Endothelial cell of umbilical vein (primary cell): ENCODE data around the gene MESD.

ENCODE experiments used
- POLR2AphosphoS5 ChIP-seq: IDR thresholded peaks from 2 replicates; pipeline ENCODE4 v1.6.1; 2012; ENCODE audit warnings: low read depth, mild to moderate bottlenecking, control low read depth, low read length, moderate library complexity; ENCODE audit not compliant: insufficient read depth
- TF ChIP-seq, protein P1 (sequence below): IDR thresholded peaks from 2 replicates; pipeline ENCODE4 v1.6.1; 2011; ENCODE audit not compliant: insufficient read depth, insufficient read length
- TF ChIP-seq, protein P2 (sequence below), 2 donors: IDR thresholded peaks; 1 replicate in 1 of 2; 2 replicates in 1 of 2; pipeline ENCODE4 v1.5.1; 2011; ENCODE audit warnings: low read length in 2 of 2, mild to moderate bottlenecking in 2 of 2, moderate library complexity in 2 of 2, control low read depth in 1 of 2, inconsistent platforms in 1 of 2, low read depth in 1 of 2; ENCODE audit not compliant: insufficient read depth in 1 of 2; ENCODE audit errors: extremely low read depth in 1 of 2

DNA sequence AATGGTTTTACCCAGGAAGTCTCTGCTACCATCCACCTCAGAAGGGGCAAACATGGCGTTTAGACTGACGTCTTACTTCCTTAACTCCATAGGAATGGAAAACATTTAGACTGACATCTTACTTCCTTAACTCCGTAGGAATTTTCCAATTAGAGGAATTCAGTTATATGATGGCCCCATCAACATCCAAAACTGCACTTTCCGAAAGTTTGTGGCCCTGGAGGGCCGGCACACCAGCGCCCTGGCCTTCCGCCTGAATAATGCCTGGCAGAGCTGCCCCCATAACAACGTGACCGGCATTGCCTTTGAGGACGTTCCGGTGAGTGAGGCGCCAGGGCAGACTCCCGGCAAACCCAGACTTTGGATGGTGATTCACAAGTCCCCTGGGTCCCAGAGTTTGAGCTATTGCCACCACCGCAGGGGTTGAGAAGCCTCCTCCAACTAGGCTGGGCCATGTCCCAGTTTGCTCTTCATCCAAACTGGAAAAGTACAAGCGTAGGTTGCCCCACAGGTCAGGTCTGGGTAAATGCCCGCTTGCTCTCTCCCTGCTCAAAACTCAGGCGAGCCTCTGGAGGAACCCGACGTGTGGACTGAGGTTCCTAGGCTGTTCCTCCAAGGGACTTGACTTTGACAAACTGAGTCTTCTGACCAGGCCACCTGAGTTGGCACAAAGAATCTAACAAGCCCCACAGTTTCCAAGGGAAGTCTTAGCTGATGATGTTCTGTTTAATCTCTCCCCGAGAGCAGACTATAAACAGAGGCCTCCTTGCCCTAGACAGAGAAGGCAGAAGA, 57.7 kb downstream of the MESD start:
- TF ChIP-seq POLR2AphosphoS5: no peak
- TF ChIP-seq, protein P1, sequence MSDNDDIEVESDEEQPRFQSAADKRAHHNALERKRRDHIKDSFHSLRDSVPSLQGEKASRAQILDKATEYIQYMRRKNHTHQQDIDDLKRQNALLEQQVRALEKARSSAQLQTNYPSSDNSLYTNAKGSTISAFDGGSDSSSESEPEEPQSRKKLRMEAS: no peak
- TF ChIP-seq, protein P2, sequence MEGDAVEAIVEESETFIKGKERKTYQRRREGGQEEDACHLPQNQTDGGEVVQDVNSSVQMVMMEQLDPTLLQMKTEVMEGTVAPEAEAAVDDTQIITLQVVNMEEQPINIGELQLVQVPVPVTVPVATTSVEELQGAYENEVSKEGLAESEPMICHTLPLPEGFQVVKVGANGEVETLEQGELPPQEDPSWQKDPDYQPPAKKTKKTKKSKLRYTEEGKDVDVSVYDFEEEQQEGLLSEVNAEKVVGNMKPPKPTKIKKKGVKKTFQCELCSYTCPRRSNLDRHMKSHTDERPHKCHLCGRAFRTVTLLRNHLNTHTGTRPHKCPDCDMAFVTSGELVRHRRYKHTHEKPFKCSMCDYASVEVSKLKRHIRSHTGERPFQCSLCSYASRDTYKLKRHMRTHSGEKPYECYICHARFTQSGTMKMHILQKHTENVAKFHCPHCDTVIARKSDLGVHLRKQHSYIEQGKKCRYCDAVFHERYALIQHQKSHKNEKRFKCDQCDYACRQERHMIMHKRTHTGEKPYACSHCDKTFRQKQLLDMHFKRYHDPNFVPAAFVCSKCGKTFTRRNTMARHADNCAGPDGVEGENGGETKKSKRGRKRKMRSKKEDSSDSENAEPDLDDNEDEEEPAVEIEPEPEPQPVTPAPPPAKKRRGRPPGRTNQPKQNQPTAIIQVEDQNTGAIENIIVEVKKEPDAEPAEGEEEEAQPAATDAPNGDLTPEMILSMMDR (IDR thresholded peaks at IDR 0.05; ENCODE audit: extremely low read depth in 1 of 2, insufficient read depth in 1 of 2, low read depth in 1 of 2, low read length in 2 of 2): no peak
